IMR-90 (cell line): ENCODE data around the gene GNAO1. TPM values are rescaled to one million over a fixed set of nuclear protein-coding genes. Genes with fewer than 3 reads are reported as not detected.

Experiments used
- ATAC-seq: fragments of 200-7000 bp; cut with Tn5 transposase; 2 replicates; pipeline ENCODE4 v1.9.1; 2020; ENCODE audit warnings: low read depth, mild to moderate bottlenecking, moderate library complexity
- BruUV-seq: library from RNA; stranded (reverse); fragments of 400-500 nt; replicated peaks from 2 replicates; lab custom pipeline; 2021; lab: Mats Ljungman, UMichigan
- CTCF ChIA-PET: fragments of 300-600 bp; formaldehyde crosslinking; extraction: SDS; loops from one replicate; lab custom pipeline; 2021; ENCODE audit warnings: antibody characterized with exemption; lab: Yijun Ruan, JAX
- POLR2A ChIA-PET: fragments of 300-600 bp; sonication (Branson Sonifier 250); formaldehyde crosslinking; loops from one replicate; lab custom pipeline; 2022; ENCODE audit warnings: antibody characterized with exemption; ENCODE audit not compliant: unreplicated experiment; lab: Charles Lee
- DNase-seq: peaks from one replicate; pipeline ENCODE4 v3.0.0; 2013
- H2AFZ ChIP-seq: replicated peaks from 2 replicates; pipeline ENCODE3; 2013; ENCODE audit warnings: low read length, mild to moderate bottlenecking; ENCODE audit not compliant: poor library complexity
- H2AK5ac ChIP-seq: 2 replicates; pipeline ENCODE4 v1.6.1; 2013; ENCODE audit warnings: low read depth, low read length, inconsistent platforms
- H2AK9ac ChIP-seq: replicated peaks from 2 replicates; pipeline ENCODE3; 2013; ENCODE audit warnings: mild to moderate bottlenecking, low read depth, low read length, moderate library complexity; ENCODE audit not compliant: poor library complexity
- H2BK120ac ChIP-seq: 2 replicates; pipeline ENCODE4 v1.6.1; 2013; ENCODE audit warnings: low read depth, low read length, inconsistent platforms
- H2BK15ac ChIP-seq: 3 replicates; pipeline ENCODE4 v1.6.1; 2013; ENCODE audit warnings: low read depth, low read length, inconsistent platforms
- H2BK20ac ChIP-seq: 2 replicates; pipeline ENCODE4 v1.6.1; 2013; ENCODE audit warnings: low read depth, mild to moderate bottlenecking, inconsistent platforms, low read length, moderate library complexity
- H2BK5ac ChIP-seq: 2 replicates; pipeline ENCODE4 v1.6.1; 2013; ENCODE audit warnings: mild to moderate bottlenecking, low read depth, low read length, inconsistent platforms; ENCODE audit not compliant: poor library complexity, severe bottlenecking
- H3K14ac ChIP-seq: replicated peaks from 2 replicates; pipeline ENCODE4 v1.6.1; 2013; ENCODE audit warnings: low read depth, low read length, inconsistent platforms
- H3K18ac ChIP-seq: 2 replicates; pipeline ENCODE4 v1.6.1; 2013; ENCODE audit warnings: low read depth, low read length, control low read depth
- H3K23ac ChIP-seq: 2 replicates; pipeline ENCODE4 v1.6.1; 2013; ENCODE audit warnings: low read depth, low read length, inconsistent platforms
- H3K27ac ChIP-seq: 2 replicates; pipeline ENCODE4 v1.5.1; 2013; ENCODE audit warnings: mild to moderate bottlenecking, control low read depth, low read length; ENCODE audit not compliant: insufficient read depth
- H3K27me3 ChIP-seq: 2 replicates; pipeline ENCODE4 v1.6.1; 2013; ENCODE audit warnings: low read length; ENCODE audit not compliant: control insufficient read depth, insufficient read depth
- H3K36me3 ChIP-seq: 2 replicates; pipeline ENCODE4 v1.6.1; 2013; ENCODE audit warnings: low read length, mixed read lengths; ENCODE audit not compliant: control insufficient read depth, insufficient read depth
- H3K4ac ChIP-seq: 2 replicates; pipeline ENCODE4 v1.6.1; 2013; ENCODE audit warnings: low read depth, low read length, inconsistent platforms
- H3K4me1 ChIP-seq: 2 replicates; pipeline ENCODE4 v1.6.1; 2013; ENCODE audit warnings: low read length, mixed read lengths; ENCODE audit not compliant: control insufficient read depth, insufficient read depth
- H3K4me2 ChIP-seq: 2 replicates; pipeline ENCODE4 v1.6.1; 2013; ENCODE audit warnings: low read depth, mild to moderate bottlenecking, control low read depth, low read length, moderate library complexity
- H3K4me3 ChIP-seq: 2 replicates; pipeline ENCODE4 v1.5.1; 2013; ENCODE audit warnings: low read depth, mild to moderate bottlenecking, control low read depth, low read length, moderate library complexity; ENCODE audit not compliant: insufficient read depth
- H3K56ac ChIP-seq: 2 replicates; pipeline ENCODE4 v1.6.1; 2013; ENCODE audit warnings: low read length, inconsistent platforms; ENCODE audit not compliant: insufficient read depth; ENCODE audit errors: extremely low read depth
- H3K79me1 ChIP-seq, 2 experiments: 2 replicates each; pipeline ENCODE4 v1.6.1; 2013; ENCODE audit warnings: low read length in 2 of 2, inconsistent platforms in 1 of 2, low read depth in 1 of 2
- H3K9ac ChIP-seq: 2 replicates; pipeline ENCODE4 v1.6.1; 2013; ENCODE audit warnings: low read depth, low read length, control low read depth
- H3K9me1 ChIP-seq: 2 replicates; pipeline ENCODE4 v1.6.1; 2013; ENCODE audit warnings: low read length, inconsistent platforms; ENCODE audit not compliant: insufficient read depth
- H3K9me3 ChIP-seq: 2 replicates; pipeline ENCODE4 v1.6.1; 2013; ENCODE audit warnings: low read length; ENCODE audit not compliant: control insufficient read depth, insufficient read depth
- H4K20me1 ChIP-seq: 2 replicates; pipeline ENCODE4 v1.6.1; 2013; ENCODE audit warnings: low read length, inconsistent platforms; ENCODE audit not compliant: insufficient read depth
- H4K5ac ChIP-seq: 2 replicates; pipeline ENCODE4 v1.6.1; 2013; ENCODE audit warnings: mild to moderate bottlenecking, low read depth, low read length, control low read depth
- H4K8ac ChIP-seq, 2 experiments: 2 replicates each; pipeline ENCODE4 v1.6.1; 2013; ENCODE audit warnings: low read depth in 2 of 2, low read length in 2 of 2, control low read depth in 1 of 2, inconsistent platforms in 1 of 2
- H4K91ac ChIP-seq: 2 replicates; pipeline ENCODE4 v1.6.1; 2013; ENCODE audit warnings: low read depth, low read length, inconsistent platforms; ENCODE audit not compliant: insufficient read depth
- BHLHE40 ChIP-seq: fragments of 150-350 bp; IDR thresholded peaks from 2 replicates; pipeline ENCODE4 v1.6.1; 2016; ENCODE audit warnings: mild to moderate bottlenecking, low read depth, low read length
- CHD1 ChIP-seq: IDR thresholded peaks from 2 replicates; pipeline ENCODE4 v1.6.1; 2012; ENCODE audit warnings: low read depth, low read length, improper control_type of control experiment
- FOS ChIP-seq: fragments of 150-350 bp; IDR thresholded peaks from 2 replicates; pipeline ENCODE4 v1.6.1; 2016; ENCODE audit warnings: low read depth, low read length
- MAFK ChIP-seq: IDR thresholded peaks from 2 replicates; pipeline ENCODE4 v1.6.1; 2012; ENCODE audit warnings: low read depth, low read length, improper control_type of control experiment
- MXI1 ChIP-seq: IDR thresholded peaks from 2 replicates; pipeline ENCODE4 v1.6.1; 2012; ENCODE audit warnings: low read depth, mild to moderate bottlenecking, low read length, moderate library complexity, borderline replicate concordance
- NFE2L2 ChIP-seq: fragments of 150-350 bp; IDR thresholded peaks from 2 replicates; pipeline ENCODE4 v1.6.1; 2016; ENCODE audit warnings: low read depth, mild to moderate bottlenecking, low read length
- POLR2A ChIP-seq: IDR thresholded peaks from 2 replicates; pipeline ENCODE4 v1.6.1; 2012; ENCODE audit warnings: mild to moderate bottlenecking, low read depth, low read length
- RAD21 ChIP-seq: IDR thresholded peaks from 2 replicates; pipeline ENCODE4 v1.6.1; 2012; ENCODE audit warnings: low read length, improper control_type of control experiment
- RCOR1 ChIP-seq: IDR thresholded peaks from 2 replicates; pipeline ENCODE4 v1.6.1; 2012; ENCODE audit warnings: mild to moderate bottlenecking, low read length, improper control_type of control experiment; ENCODE audit not compliant: insufficient replicate concordance
- RFX5 ChIP-seq: IDR thresholded peaks from 2 replicates; pipeline ENCODE4 v1.8.0; 2012; ENCODE audit warnings: low read depth, mild to moderate bottlenecking, low read length, moderate library complexity
- SMC3 ChIP-seq: fragments of 150-350 bp; IDR thresholded peaks from 2 replicates; pipeline ENCODE4 v1.6.1; 2016; ENCODE audit warnings: low read depth, mild to moderate bottlenecking, antibody characterized with exemption, low read length, moderate library complexity
- WGBS, 2 experiments: methylation state at CpG; one replicate each; pipeline versions ENCODE4 v1.1.5 to v1.1.7; 2013; ENCODE audit warnings: missing lambda C conversion rate in 2 of 2; ENCODE audit not compliant: insufficient read length in 1 of 2; ENCODE audit errors: extremely low coverage in 2 of 2; 5-methylcytosine and 5-hydroxymethylcytosine counted together
- dilution Hi-C: fragments of 300-500 bp; cut with HindIII; formaldehyde crosslinking; loops from one replicate; pipeline ENCODE4 v1.14.3; 2018; ENCODE audit warnings: low sequenced_read_pairs; ENCODE audit not compliant: unreplicated experiment
- in situ Hi-C: fragments of 300-500 bp; cut with MboI; formaldehyde crosslinking; loops from 3 replicates; pipeline ENCODE4 v1.14.3; 2019; ENCODE audit warnings: low sequenced_read_pairs, inconsistent platforms, mixed read lengths
- intact Hi-C: fragments of 100-400 bp; cut with micrococcal nuclease; formaldehyde crosslinking; loops from 2 replicates; pipeline ENCODE4 v1.10.0; 2022
- polyA plus RNA-seq, 3 experiments: library from polyadenylated mRNA; depleted of rRNA; stranded (reverse); fragments of >200 nt; gene quantifications; 2 replicates each; pipeline ENCODE4 v1.2.3, GENCODE V29; 2012; ENCODE audit warnings: low replicate concordance in 1 of 3
- total RNA-seq: library from RNA; depleted of rRNA; stranded (reverse); fragments of >200 nt; gene quantifications from 2 replicates; pipeline ENCODE4 v1.2.3, GENCODE V29; 2012
- TF ChIP-seq, protein P1 (sequence below): fragments of 150-350 bp; IDR thresholded peaks from 2 replicates; pipeline ENCODE4 v1.6.1; 2017; ENCODE audit warnings: mild to moderate bottlenecking, antibody characterized with exemption, low read length, low read depth
- TF ChIP-seq, protein P2 (sequence below): fragments of 150-350 bp; IDR thresholded peaks from 2 replicates; pipeline ENCODE4 v1.6.1; 2016; ENCODE audit warnings: low read depth, mild to moderate bottlenecking, low read length, moderate library complexity, borderline replicate concordance

GNAO1 gene
- total and polyA plus RNA-seq, 2 of the 4 experiments (the other 2 are of a cell fraction) = under 0.01 to 0.07 TPM

DNA sequence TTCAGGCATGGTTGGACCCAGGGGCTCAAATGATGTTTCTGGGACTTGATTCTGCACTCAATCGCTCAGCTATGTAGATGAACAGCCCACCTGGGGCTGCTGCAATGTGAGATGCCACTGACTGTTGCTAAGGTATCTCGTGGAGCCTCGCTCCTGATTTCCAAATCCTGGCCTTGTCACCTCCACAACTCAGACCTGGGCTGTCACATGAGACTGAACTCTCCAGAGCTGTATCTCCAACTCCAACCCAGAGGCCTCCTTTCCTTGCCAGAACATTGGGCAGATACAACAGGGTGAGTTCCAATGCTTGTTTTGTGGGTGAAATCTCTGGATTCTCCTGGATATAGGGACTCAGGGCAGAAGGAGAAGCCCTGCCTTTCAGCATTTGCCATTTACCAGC, 79.5 kb downstream of the GNAO1 start:
- Histone ChIP-seq H3K4ac (peak overlapping the region; percentile 43; the same call in 1 of the 2 replicates), H3K4me1 (peaks cover 11% of the 10 kb centered on the region), H3K56ac (no peak overlapping the region; the same call in 1 of the 2 replicates), H2AK5ac (peak overlapping the region; percentile 60; the same call in 1 of the 2 replicates), H3K27ac (no peak overlapping the region), H2BK15ac (peak overlapping the region; percentile 60; the same call in 1 of the 3 replicates), H3K9ac (no peak overlapping the region), H4K8ac (peak overlapping the region; percentile 14 to 94; a peak in 2 of 4 replicates), H4K91ac (peak overlapping the region; percentile 35; the same call in 1 of the 2 replicates), H2AFZ (no peak overlapping the region), H3K18ac (no peak overlapping the region), H4K20me1 (no peaks in the 10 kb centered on the region), H3K4me3 (no peak overlapping the region), H3K27me3 (no peaks in the 10 kb centered on the region), H3K36me3 (no peaks in the 10 kb centered on the region), H2AK9ac (no peak overlapping the region), H2BK120ac (peak overlapping the region; percentile 79), H2BK5ac (no peak overlapping the region), H4K5ac (no peak overlapping the region), H3K14ac (no peak overlapping the region), H3K23ac (no peak overlapping the region), H3K4me2 (no peak overlapping the region), H2BK20ac (peak overlapping the region; percentile 62; the same call in 1 of the 2 replicates), H3K9me3 (no peaks in the 10 kb centered on the region), H3K79me1 (no peaks in the 10 kb centered on the region), H3K9me1 (peaks cover 6% of the 10 kb centered on the region; the same call in 1 of the 2 replicates)
- no peak for ATAC-seq
- CTCF ChIA-PET = interaction anchor here (0.6 to 0.8 kb wide), 2 partner anchors 39 to 357 kb away, joined by 3 read pairs; no protein-coding TSS in a partner anchor
- in situ Hi-C loops (no loop called here), intact Hi-C loops (no loop called here), dilution Hi-C loops (no loop called here)
- DNase-seq = no peak
- TF ChIP-seq MXI1 (no peak), RAD21 (no peak), RFX5 (no peak), RCOR1 (no peak), NFE2L2 (no peak), MAFK (no peak), SMC3 (no peak), BHLHE40 (no peak), CHD1 (no peak), POLR2A (no peak), FOS (no peak)
- TF ChIP-seq, protein P1, sequence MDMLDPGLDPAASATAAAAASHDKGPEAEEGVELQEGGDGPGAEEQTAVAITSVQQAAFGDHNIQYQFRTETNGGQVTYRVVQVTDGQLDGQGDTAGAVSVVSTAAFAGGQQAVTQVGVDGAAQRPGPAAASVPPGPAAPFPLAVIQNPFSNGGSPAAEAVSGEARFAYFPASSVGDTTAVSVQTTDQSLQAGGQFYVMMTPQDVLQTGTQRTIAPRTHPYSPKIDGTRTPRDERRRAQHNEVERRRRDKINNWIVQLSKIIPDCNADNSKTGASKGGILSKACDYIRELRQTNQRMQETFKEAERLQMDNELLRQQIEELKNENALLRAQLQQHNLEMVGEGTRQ = no peak
- TF ChIP-seq, protein P2, sequence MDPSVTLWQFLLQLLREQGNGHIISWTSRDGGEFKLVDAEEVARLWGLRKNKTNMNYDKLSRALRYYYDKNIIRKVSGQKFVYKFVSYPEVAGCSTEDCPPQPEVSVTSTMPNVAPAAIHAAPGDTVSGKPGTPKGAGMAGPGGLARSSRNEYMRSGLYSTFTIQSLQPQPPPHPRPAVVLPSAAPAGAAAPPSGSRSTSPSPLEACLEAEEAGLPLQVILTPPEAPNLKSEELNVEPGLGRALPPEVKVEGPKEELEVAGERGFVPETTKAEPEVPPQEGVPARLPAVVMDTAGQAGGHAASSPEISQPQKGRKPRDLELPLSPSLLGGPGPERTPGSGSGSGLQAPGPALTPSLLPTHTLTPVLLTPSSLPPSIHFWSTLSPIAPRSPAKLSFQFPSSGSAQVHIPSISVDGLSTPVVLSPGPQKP = no peak
- no TSS peak for BruUV-seq
- POLR2A ChIA-PET = no interaction called here
- 88% methylated on average over 1 of the region's 3 CpGs; no CpG with 5 or more reads in 1 of the 2 experiments for WGBS, 2 experiments
